HG02884 (cell line): ENCODE results near the gene FAM53B.
"Not testable (repeated sequence)": the region's sequence is repeated elsewhere in the genome, so short reads cannot be mapped to it uniquely, and the experiment has no call there.

Experiments used
- ATAC-seq: cut with Tn5 transposase; IDR thresholded peaks from one replicate; pipeline ENCODE4 v1.9.1; 2021; ENCODE audit warnings: mild to moderate bottlenecking, moderate library complexity; ENCODE audit not compliant: unreplicated experiment

FAM53B gene

GRCh38 chr10:124618470-124619073 lies 125.6 kb downstream of the FAM53B start:
- ATAC-seq, result no peak

- ATAC-seq, result no peak
These were observed 127.4 kb downstream of the FAM53B start for GRCh38 chr10:124616836-124617130.

- no peak for ATAC-seq
These were observed 127.9 kb downstream of the FAM53B start for GRCh38 chr10:124616040-124616835.

- no peak for ATAC-seq
These were observed 128.9 kb downstream of the FAM53B start for GRCh38 chr10:124615259-124615658.

- peak; percentile 61 for ATAC-seq
These were observed 130.0 kb downstream of the FAM53B start for GRCh38 chr10:124614003-124614659.

- ATAC-seq, result no peak
These were observed 131.3 kb downstream of the FAM53B start for GRCh38 chr10:124612611-124613498.

- no peak for ATAC-seq
These were observed 132.4 kb downstream of the FAM53B start for GRCh38 chr10:124611738-124612137.

- ATAC-seq, result not testable (repeated sequence)
These were observed 133.3 kb downstream of the FAM53B start for GRCh38 chr10:124610851-124611250.

- ATAC-seq, result not testable (repeated sequence)
These were observed 134.0 kb downstream of the FAM53B start for GRCh38 chr10:124610186-124610585.

- no peak for ATAC-seq
These were observed 134.5 kb downstream of the FAM53B start for GRCh38 chr10:124609698-124610097.

- ATAC-seq, result no peak
These were observed 136.0 kb downstream of the FAM53B start for GRCh38 chr10:124608093-124608721.

- ATAC-seq, result no peak
These were observed 136.5 kb downstream of the FAM53B start for GRCh38 chr10:124607693-124608092.

GRCh38 chr10:124606822-124607221 lies 137.4 kb downstream of the FAM53B start:
- no peak for ATAC-seq

- no peak for ATAC-seq
These were observed 138.0 kb downstream of the FAM53B start for GRCh38 chr10:124605856-124606812.

GRCh38 chr10:124605481-124605855 lies 138.7 kb downstream of the FAM53B start:
- no peak for ATAC-seq

- ATAC-seq, result no peak
These were observed 139.2 kb downstream of the FAM53B start for GRCh38 chr10:124605001-124605370.

GRCh38 chr10:124604214-124605000 lies 139.8 kb downstream of the FAM53B start:
- no peak for ATAC-seq

- ATAC-seq, result no peak
These were observed 140.6 kb downstream of the FAM53B start for GRCh38 chr10:124603376-124604213.
